Karpas-422 (cell line): ENCODE data around the gene EIF6. TPM values are rescaled to one million over a fixed set of nuclear protein-coding genes. Genes with fewer than 3 reads are reported as not detected.

Experiments
- DNase-seq: peaks from one replicate; pipeline ENCODE4 v3.0.0-alpha.2; 2015
- H2AFZ ChIP-seq: fragments of 200-600 bp; sonication (generic); 2 replicates; pipeline ENCODE4 v1.6.1; 2014; ENCODE audit warnings: antibody characterized with exemption, low read length, mixed read lengths
- H3K27ac ChIP-seq: fragments of 200-600 bp; sonication (generic); 2 replicates; pipeline ENCODE4 v1.5.1; 2014; ENCODE audit warnings: mild to moderate bottlenecking, low read length, moderate library complexity
- H3K27me3 ChIP-seq: fragments of 200-600 bp; sonication (generic); 2 replicates; pipeline ENCODE4 v1.6.1; 2014; ENCODE audit warnings: low read length, mixed read lengths
- H3K36me3 ChIP-seq: fragments of 200-600 bp; sonication (generic); 2 replicates; pipeline ENCODE4 v1.6.1; 2014; ENCODE audit warnings: low read length, mixed read lengths; ENCODE audit not compliant: insufficient read depth
- H3K4me1 ChIP-seq: fragments of 200-600 bp; sonication (generic); 2 replicates; pipeline ENCODE4 v1.6.1; 2014; ENCODE audit warnings: mild to moderate bottlenecking, low read length, mixed read lengths
- H3K4me2 ChIP-seq: fragments of 200-600 bp; sonication (generic); 2 replicates; pipeline ENCODE4 v1.6.1; 2014; ENCODE audit warnings: low read length, low read depth, mild to moderate bottlenecking; ENCODE audit not compliant: poor library complexity, severe bottlenecking
- H3K4me3 ChIP-seq: fragments of 200-600 bp; sonication (generic); 2 replicates; pipeline ENCODE4 v1.5.1; 2014; ENCODE audit warnings: mild to moderate bottlenecking, antibody characterized with exemption, low read length, mixed read lengths
- H3K79me2 ChIP-seq: fragments of 200-600 bp; sonication (generic); 2 replicates; pipeline ENCODE4 v1.6.1; 2014; ENCODE audit warnings: mild to moderate bottlenecking, low read length, mixed read lengths
- H3K9ac ChIP-seq: fragments of 200-600 bp; sonication (generic); 2 replicates; pipeline ENCODE4 v1.6.0; 2014; ENCODE audit warnings: low read length
- H3K9me2 ChIP-seq: fragments of 200-600 bp; sonication (generic), shearing (Covaris generic); replicated peaks from 2 replicates; pipeline ENCODE4 v1.6.0; 2014; ENCODE audit warnings: mild to moderate bottlenecking, low read length, moderate library complexity; ENCODE audit not compliant: insufficient read depth
- H3K9me3 ChIP-seq: fragments of 300-700, 200-600 bp; sonication (generic); 2 replicates; pipeline ENCODE4 v1.6.1; 2014; ENCODE audit warnings: low read length, mixed read lengths
- H4K20me1 ChIP-seq: fragments of 200-600 bp; sonication (generic); 2 replicates; pipeline ENCODE4 v1.6.1; 2014; ENCODE audit warnings: mild to moderate bottlenecking, antibody characterized with exemption, low read length, low read depth; ENCODE audit not compliant: insufficient read depth
- total RNA-seq: library from RNA; depleted of rRNA; stranded (reverse); fragments of >200 nt; shearing (Covaris generic); gene quantifications from 2 replicates; pipeline ENCODE4 v1.2.3, GENCODE V29; 2014; ENCODE audit warnings: low replicate concordance

The EIF6 gene
- total RNA-seq, 1 experiment from 2014 or later = 150 TPM

DNA sequence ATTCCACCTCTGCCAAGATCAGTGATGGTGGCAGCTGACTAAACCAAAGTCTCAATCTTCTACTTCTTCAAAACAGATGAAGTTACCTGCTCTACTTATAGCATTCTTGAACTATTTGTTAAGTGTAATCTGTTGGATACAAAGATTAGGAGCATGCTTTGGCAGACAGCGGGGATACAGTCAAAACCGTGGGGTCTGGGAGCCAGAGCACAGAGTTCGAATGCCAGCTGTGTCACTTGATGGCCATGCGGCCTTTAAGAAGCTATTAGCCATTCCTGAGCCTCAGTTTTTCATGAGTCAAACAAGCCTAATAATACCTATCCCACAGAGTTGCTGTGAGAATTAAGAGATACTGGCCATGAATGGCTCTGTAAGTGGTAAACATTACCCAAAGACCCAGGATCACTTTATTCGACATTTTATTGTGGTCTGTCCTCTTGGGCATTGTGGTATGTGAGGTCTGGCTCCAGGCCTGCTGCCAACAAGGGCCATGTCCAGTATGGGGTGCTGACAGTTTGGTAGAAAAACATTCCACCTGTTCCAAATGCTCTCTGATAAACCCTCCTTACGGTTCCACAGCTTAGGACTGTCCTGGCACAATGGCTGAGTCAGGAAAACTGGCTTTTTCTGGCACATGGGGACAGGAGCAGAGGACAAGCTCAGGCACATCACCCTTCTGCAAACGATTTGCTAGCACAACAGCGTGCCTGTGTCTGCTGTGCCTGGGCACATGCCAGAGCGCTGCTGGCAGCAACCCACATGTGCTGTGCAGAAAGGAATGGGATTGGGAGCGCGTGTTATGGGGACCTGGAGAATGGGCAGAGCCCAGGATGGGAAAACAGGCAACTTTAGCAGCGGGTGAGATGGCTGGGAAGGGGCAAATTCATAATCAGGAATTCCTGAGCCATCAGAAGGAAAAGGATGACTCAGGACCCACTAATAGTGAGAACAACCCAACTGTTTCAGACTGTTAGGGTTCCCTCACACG lies 23.4 kb upstream of the EIF6 start:
- Histone ChIP-seq H2AFZ (no peak overlapping the region), H3K27ac (no peak overlapping the region), H3K4me1 (no peaks in the 10 kb centered on the region), H3K27me3 (no peaks in the 10 kb centered on the region), H4K20me1 (no peaks in the 10 kb centered on the region), H3K9me2 (no peaks in the 10 kb centered on the region), H3K4me3 (no peak overlapping the region), H3K36me3 (peaks cover 4% of the 10 kb centered on the region; the same call in 1 of the 2 replicates), H3K9ac (no peak overlapping the region), H3K79me2 (no peaks in the 10 kb centered on the region), H3K9me3 (no peaks in the 10 kb centered on the region), H3K4me2 (no peak overlapping the region)
- DNase-seq = no peak

DNA sequence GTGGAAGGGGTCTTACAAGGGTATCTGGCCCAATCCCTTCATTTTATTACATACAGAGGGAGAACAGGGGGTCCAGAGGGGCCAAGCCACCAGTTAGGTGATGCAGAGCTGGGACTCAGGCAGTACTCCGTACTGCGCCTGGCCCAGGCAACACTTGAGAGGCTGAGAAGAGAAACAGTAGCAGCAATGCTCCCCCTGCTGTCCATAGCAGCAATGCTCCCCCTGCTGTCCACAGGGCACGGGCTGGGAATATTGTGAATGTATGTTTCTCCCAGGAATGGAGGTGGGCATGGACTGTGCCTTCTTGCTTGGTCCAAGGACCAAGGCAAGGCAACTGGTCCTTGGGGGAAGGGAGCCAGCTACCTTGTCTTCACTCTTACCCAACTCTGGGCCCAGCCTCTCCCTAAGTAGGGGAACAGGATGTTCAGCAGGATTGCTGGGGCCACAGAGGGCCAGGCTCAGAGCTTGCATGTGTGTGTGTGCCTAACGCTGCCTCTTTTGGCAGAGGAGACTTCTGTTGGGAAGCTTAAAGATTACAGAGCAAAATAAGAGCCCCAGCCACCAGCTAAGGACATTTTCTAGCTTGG lies 22.5 kb upstream of the EIF6 start:
- Histone ChIP-seq H3K4me1 (no peaks in the 10 kb centered on the region), H3K9me2 (no peaks in the 10 kb centered on the region), H3K27me3 (no peaks in the 10 kb centered on the region), H3K4me3 (no peak overlapping the region), H2AFZ (no peak overlapping the region), H3K36me3 (peaks cover 7% of the 10 kb centered on the region; the same call in 1 of the 2 replicates), H3K27ac (no peak overlapping the region), H3K79me2 (no peaks in the 10 kb centered on the region), H3K4me2 (no peak overlapping the region), H4K20me1 (no peaks in the 10 kb centered on the region), H3K9me3 (no peaks in the 10 kb centered on the region), H3K9ac (no peak overlapping the region)
- DNase-seq = peak; percentile 60

DNA sequence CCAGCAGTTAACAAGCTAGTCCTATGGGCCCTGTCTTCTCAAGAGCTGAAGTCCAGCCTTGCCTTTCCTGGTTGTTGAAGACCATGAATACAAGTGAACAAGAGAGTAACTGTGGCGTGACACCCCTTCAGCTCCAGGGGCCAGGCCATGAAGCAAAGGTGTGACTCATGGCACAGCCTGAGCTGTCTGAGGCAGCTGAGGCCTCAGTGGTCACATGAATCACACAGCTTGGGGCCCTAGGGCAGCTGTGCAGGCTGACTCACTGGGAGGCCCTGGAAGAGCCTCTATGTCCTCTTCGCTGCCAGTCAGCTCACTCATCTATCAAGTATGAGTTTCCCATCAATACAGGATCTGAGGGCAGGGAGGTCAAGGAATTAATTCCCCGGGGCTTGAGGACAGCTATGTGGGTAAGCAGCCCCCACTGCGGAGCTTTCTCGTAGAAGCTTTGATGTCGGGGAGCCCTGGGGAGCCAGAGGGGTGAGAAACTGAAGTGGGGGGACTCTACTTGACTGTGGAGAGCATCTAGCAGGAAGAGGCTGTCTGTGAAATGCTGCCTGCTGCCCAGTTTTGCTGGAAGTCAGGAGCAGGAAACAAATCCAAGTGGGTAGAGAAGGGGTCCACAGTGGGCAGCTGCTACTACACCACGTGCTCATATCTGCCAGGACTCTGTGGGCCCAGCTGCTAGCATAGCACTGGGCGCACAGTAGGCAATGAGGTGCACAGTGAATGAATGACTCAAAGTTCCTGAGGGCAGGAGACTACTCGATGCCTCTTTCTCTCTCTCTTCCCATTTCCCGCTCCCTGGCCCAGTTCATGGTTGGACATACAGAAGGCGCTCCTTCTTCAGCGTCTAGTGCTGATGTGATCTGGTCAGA lies 21.3 kb upstream of the EIF6 start:
- H3K9me3 ChIP-seq = no peaks in the 10 kb centered on the region
- H3K9ac ChIP-seq = no peak overlapping the region
- no peaks in the 10 kb centered on the region for H3K27me3 ChIP-seq
- H3K4me3 ChIP-seq = no peak overlapping the region
- H3K79me2 ChIP-seq = no peaks in the 10 kb centered on the region
- no peak overlapping the region for H2AFZ ChIP-seq
- H3K4me2 ChIP-seq = no peak overlapping the region
- no peaks in the 10 kb centered on the region for H4K20me1 ChIP-seq
- no peak overlapping the region for H3K27ac ChIP-seq
- H3K9me2 ChIP-seq = no peaks in the 10 kb centered on the region
- no peaks in the 10 kb centered on the region for H3K4me1 ChIP-seq
- H3K36me3 ChIP-seq = peaks cover 7% of the 10 kb centered on the region; the same call in 1 of the 2 replicates
- no peak for DNase-seq

DNA sequence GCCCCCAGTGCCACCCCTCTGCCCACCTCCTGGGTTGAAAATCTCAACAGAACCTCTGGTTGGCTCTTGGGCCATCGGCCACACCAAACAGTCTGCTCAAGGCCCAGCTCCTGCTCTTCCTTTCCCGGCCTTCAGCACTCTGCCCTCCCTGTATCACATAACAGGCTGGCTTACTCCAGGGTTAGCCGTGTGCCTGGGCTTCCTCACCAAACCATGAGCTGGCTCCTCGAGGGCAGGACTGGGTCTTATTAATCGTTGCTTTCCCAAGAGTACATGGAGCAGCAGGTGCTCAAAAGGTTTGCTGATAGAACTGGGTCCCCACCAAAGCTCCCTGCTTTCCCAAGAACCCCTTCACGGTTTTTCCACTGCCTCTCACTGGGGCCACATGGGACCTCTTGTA lies 20.4 kb upstream of the EIF6 start:
- no peaks in the 10 kb centered on the region for H3K27me3 ChIP-seq
- H3K4me2 ChIP-seq = no peak overlapping the region
- no peaks in the 10 kb centered on the region for H3K9me2 ChIP-seq
- H3K9ac ChIP-seq = no peak overlapping the region
- H2AFZ ChIP-seq = no peak overlapping the region
- no peaks in the 10 kb centered on the region for H3K9me3 ChIP-seq
- no peak overlapping the region for H3K27ac ChIP-seq
- no peaks in the 10 kb centered on the region for H3K4me1 ChIP-seq
- no peaks in the 10 kb centered on the region for H4K20me1 ChIP-seq
- H3K4me3 ChIP-seq = no peak overlapping the region
- no peaks in the 10 kb centered on the region for H3K79me2 ChIP-seq
- H3K36me3 ChIP-seq = peaks cover 7% of the 10 kb centered on the region; the same call in 1 of the 2 replicates
- no peak for DNase-seq

DNA sequence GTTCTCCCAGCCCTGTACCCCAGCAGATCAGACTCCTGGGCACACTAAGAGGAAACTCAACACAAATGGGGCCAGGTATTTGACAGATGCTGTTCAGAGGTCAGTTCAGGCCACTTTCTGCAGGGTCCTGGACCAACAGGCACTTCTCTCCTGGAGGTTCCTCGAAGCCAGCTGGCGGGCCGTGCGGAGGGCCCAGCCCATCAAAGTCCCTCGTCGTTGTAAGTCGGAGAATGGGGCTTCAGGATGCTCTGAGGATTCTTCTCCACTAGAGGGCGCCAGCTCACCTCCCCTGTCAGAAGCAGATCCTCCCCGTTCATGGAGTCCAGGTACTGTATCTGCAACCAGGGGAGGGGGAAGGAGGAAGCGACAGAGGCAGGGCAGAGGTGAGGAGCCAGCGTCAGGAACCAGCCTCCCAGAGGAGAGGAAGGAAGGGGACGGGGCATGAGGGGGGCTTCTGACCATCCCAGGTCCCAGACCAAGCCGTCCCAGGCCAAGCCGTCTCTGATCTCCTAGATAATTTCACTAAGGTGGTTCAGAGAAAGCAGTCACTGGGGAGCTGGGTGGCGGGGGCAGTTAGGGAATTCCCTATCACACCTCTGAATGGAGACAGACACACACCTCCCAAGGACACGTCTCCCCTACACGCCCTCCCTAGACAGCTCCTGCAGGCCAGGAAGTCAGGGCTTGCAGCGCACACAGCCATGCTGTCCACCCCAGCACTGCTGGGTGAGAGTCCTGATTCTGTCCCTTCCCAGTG lies 19.3 kb upstream of the EIF6 start:
- no peaks in the 10 kb centered on the region for H3K9me2 ChIP-seq
- H3K9ac ChIP-seq = no peak overlapping the region
- no peak overlapping the region for H3K27ac ChIP-seq
- peaks cover 7% of the 10 kb centered on the region; the same call in 1 of the 2 replicates for H3K36me3 ChIP-seq
- H3K4me3 ChIP-seq = no peak overlapping the region
- DNase-seq = peak; percentile 95
- H3K9me3 ChIP-seq = no peaks in the 10 kb centered on the region
- H3K4me1 ChIP-seq = no peaks in the 10 kb centered on the region
- H3K27me3 ChIP-seq = no peaks in the 10 kb centered on the region
- no peak overlapping the region for H2AFZ ChIP-seq
- H4K20me1 ChIP-seq = no peaks in the 10 kb centered on the region
- no peaks in the 10 kb centered on the region for H3K79me2 ChIP-seq
- no peak overlapping the region for H3K4me2 ChIP-seq

DNA sequence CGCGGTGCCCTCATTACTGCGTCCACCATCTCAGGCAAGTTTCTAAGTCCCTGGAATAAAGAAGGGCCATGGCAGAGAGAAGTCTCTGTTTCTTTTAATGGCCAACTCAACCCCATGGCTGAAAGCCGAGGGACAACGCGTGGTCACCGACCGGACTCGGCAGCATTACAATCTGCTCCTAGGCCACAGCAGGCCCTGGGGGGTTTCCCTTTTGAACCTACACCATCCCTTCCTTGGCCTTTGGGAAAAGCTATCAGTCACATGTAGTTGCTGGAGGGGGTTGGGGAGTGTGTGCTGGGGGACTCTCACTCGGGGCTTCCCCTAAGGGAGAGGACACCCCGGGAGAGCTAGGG lies 18.8 kb upstream of the EIF6 start:
- Histone ChIP-seq H3K9ac (no peak overlapping the region), H3K9me2 (no peaks in the 10 kb centered on the region), H3K36me3 (peaks cover 7% of the 10 kb centered on the region; the same call in 1 of the 2 replicates), H4K20me1 (no peaks in the 10 kb centered on the region), H2AFZ (no peak overlapping the region), H3K79me2 (no peaks in the 10 kb centered on the region), H3K4me1 (no peaks in the 10 kb centered on the region), H3K4me3 (no peak overlapping the region), H3K9me3 (no peaks in the 10 kb centered on the region), H3K4me2 (no peak overlapping the region), H3K27ac (no peak overlapping the region), H3K27me3 (no peaks in the 10 kb centered on the region)
- no peak for DNase-seq

- no peaks in the 10 kb centered on the region for H4K20me1 ChIP-seq
These were observed 18.1 kb upstream of the EIF6 start for GRCh38 chr20:35302421-35303335.

More at GRCh38 chr20:35302421-35303335, 18.1 kb upstream of the EIF6 start:
- Histone ChIP-seq H2AFZ (no peak overlapping the region), H3K4me1 (no peaks in the 10 kb centered on the region), H3K27me3 (no peaks in the 10 kb centered on the region), H3K36me3 (peaks cover 7% of the 10 kb centered on the region; the same call in 1 of the 2 replicates), H3K9me2 (no peaks in the 10 kb centered on the region), H3K4me2 (no peak overlapping the region), H3K4me3 (no peak overlapping the region), H3K27ac (no peak overlapping the region), H3K9ac (no peak overlapping the region), H3K79me2 (no peaks in the 10 kb centered on the region), H3K9me3 (no peaks in the 10 kb centered on the region)
- DNase-seq = no peak
